Measurements from ENCODE around the gene SIPA1L3. TPM values are rescaled to one million over a fixed set of nuclear protein-coding genes. Genes with fewer than 3 reads are reported as not detected.

The SIPA1L3 gene
- total and polyA plus RNA-seq, 2 of the 13 experiments (the other 11 are each of a cell fraction or from before 2014, with no cell fraction given), result 5.5 to 7.7 TPM

DNA sequence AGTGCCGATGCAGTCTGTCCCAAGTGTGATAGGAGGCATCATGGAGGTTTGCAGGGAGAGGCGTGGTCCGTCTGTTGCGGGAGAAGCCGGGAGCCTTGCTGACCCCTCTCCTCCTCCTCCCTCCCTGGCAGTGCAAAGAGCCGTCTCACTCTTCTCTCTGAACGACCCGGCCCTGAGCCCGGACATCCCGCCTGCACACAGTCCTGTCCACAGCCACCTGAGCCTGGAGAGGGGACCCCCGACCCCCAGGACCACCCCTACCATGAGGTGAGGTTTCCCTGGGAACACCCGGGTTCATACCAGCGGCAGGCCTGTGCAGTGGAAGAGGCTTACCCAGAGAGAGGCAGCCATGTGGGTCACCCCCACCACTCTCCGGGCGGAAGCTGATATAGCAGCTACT lies 294.7 kb downstream of the SIPA1L3 start (continued):
- TF ChIP-seq, protein P1, sequence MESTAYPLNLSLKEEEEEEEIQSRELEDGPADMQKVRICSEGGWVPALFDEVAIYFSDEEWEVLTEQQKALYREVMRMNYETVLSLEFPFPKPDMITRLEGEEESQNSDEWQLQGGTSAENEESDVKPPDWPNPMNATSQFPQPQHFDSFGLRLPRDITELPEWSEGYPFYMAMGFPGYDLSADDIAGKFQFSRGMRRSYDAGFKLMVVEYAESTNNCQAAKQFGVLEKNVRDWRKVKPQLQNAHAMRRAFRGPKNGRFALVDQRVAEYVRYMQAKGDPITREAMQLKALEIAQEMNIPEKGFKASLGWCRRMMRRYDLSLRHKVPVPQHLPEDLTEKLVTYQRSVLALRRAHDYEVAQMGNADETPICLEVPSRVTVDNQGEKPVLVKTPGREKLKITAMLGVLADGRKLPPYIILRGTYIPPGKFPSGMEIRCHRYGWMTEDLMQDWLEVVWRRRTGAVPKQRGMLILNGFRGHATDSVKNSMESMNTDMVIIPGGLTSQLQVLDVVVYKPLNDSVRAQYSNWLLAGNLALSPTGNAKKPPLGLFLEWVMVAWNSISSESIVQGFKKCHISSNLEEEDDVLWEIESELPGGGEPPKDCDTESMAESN (CRISPR knock-in tag; conservative IDR thresholded peaks at IDR 0.05), result no peak
- no peak for TF ChIP-seq ZNF670 (CRISPR knock-in tag; IDR thresholded peaks at IDR 0.05; ENCODE audit: borderline replicate concordance)
- TF ChIP-seq, protein P2, sequence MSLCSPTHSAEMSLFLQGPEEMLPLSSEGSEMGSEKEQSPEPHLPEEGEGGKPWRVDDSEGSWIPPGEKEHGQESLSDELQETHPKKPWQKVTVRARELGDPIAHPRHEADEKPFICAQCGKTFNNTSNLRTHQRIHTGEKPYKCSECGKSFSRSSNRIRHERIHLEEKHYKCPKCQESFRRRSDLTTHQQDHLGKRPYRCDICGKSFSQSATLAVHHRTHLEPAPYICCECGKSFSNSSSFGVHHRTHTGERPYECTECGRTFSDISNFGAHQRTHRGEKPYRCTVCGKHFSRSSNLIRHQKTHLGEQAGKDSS (CRISPR knock-in tag; IDR thresholded peaks at IDR 0.05; ENCODE audit: borderline replicate concordance, low read depth), result no peak

DNA sequence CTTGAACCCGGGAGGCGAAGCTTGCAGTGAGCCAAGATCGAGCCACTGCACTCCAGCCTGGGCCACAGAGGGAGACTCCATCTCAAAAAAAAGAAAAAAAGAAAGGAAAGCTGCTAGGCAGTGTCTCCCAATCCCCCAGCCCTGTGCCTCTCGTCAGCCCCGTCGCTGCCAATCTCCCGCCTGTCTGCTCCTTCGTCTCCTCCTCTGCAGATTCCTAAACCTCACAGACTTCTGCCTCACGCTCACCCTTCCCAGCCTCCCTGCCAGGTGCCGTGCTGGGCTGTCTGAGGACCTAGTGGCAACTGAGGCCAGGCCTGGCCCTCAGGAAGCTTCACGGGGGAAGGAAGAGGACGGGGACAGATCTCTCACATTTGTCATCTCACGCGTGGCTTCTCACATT lies 295.5 kb downstream of the SIPA1L3 start:
- POLR2A ChIA-PET, result no interaction called here
- no TSS peak for BruUV-seq (replicated peaks)
- FAIRE-seq, result no peak
- TF ChIP-seq, protein P3, sequence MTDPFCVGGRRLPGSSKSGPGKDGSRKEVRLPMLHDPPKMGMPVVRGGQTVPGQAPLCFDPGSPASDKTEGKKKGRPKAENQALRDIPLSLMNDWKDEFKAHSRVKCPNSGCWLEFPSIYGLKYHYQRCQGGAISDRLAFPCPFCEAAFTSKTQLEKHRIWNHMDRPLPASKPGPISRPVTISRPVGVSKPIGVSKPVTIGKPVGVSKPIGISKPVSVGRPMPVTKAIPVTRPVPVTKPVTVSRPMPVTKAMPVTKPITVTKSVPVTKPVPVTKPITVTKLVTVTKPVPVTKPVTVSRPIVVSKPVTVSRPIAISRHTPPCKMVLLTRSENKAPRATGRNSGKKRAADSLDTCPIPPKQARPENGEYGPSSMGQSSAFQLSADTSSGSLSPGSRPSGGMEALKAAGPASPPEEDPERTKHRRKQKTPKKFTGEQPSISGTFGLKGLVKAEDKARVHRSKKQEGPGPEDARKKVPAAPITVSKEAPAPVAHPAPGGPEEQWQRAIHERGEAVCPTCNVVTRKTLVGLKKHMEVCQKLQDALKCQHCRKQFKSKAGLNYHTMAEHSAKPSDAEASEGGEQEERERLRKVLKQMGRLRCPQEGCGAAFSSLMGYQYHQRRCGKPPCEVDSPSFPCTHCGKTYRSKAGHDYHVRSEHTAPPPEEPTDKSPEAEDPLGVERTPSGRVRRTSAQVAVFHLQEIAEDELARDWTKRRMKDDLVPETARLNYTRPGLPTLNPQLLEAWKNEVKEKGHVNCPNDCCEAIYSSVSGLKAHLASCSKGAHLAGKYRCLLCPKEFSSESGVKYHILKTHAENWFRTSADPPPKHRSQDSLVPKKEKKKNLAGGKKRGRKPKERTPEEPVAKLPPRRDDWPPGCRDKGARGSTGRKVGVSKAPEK (CRISPR knock-in tag; IDR thresholded peaks at IDR 0.05; ENCODE audit: borderline replicate concordance), result no peak
- no peak for TF ChIP-seq FOXC1 (CRISPR knock-in tag; IDR thresholded peaks at IDR 0.05; ENCODE audit: borderline replicate concordance)
- TF ChIP-seq PHF20 (CRISPR knock-in tag; IDR thresholded peaks at IDR 0.05), result no peak
- TF ChIP-seq RAD21 (CRISPR knock-in tag; IDR thresholded peaks at IDR 0.05), result no peak
- TF ChIP-seq RBFOX2 (IDR thresholded peaks at IDR 0.05; ENCODE audit: low read depth, low read length), result no peak
- no peak for TF ChIP-seq POLR2A (IDR thresholded peaks at IDR 0.05; ENCODE audit: insufficient read depth in 1 of 2, low read depth in 2 of 2, low read length in 2 of 2)
- no peak for TF ChIP-seq CREB1 (IDR thresholded peaks at IDR 0.05)
- TF ChIP-seq CREB1 (CRISPR knock-in tag; IDR thresholded peaks at IDR 0.05), result no peak
- TF ChIP-seq, protein P4, sequence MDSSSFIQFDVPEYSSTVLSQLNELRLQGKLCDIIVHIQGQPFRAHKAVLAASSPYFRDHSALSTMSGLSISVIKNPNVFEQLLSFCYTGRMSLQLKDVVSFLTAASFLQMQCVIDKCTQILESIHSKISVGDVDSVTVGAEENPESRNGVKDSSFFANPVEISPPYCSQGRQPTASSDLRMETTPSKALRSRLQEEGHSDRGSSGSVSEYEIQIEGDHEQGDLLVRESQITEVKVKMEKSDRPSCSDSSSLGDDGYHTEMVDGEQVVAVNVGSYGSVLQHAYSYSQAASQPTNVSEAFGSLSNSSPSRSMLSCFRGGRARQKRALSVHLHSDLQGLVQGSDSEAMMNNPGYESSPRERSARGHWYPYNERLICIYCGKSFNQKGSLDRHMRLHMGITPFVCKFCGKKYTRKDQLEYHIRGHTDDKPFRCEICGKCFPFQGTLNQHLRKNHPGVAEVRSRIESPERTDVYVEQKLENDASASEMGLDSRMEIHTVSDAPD (CRISPR knock-in tag; IDR thresholded peaks at IDR 0.05), result no peak
- TF ChIP-seq MXD4 (CRISPR knock-in tag; IDR thresholded peaks at IDR 0.05), result no peak
- TF ChIP-seq, protein P5, sequence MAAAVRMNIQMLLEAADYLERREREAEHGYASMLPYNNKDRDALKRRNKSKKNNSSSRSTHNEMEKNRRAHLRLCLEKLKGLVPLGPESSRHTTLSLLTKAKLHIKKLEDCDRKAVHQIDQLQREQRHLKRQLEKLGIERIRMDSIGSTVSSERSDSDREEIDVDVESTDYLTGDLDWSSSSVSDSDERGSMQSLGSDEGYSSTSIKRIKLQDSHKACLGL (CRISPR knock-in tag; IDR thresholded peaks at IDR 0.05), result no peak
- no peak for TF ChIP-seq ZNF235 (CRISPR knock-in tag; IDR thresholded peaks at IDR 0.05; ENCODE audit: borderline replicate concordance)

More for the DNA sequence above, 295.5 kb downstream of the SIPA1L3 start:
- H4K20me1 ChIP-seq (ENCODE audit: insufficient read depth, low read length), result no peaks in the 10 kb centered on the region
- no peak overlapping the region for H3K27ac ChIP-seq (ENCODE audit: extremely low read length, insufficient read depth, low read length)
- 97% methylated on average over 14 of the region's 14 CpGs for WGBS (ENCODE audit: low lambda C conversion rate)
- ATAC-seq (no peak), DNase-seq (ENCODE audit: low spot score) (no peak)
- H3K9ac ChIP-seq (ENCODE audit: insufficient read depth, low read depth, low read length), result no peak overlapping the region
- no peak overlapping the region for H3K4me2 ChIP-seq (ENCODE audit: low read depth, low read length)
- in situ Hi-C loops (cut with HindIII; ENCODE audit: extremely low pct_ligation_motif_present, low pct_unique_long_range_greater_than_20kb), result no loop called here
- no peaks in the 10 kb centered on the region for H3K9me3 ChIP-seq (ENCODE audit: low read length)
- no peak overlapping the region for H3K4me3 ChIP-seq (replicated peaks in 1 of 3; ENCODE audit: insufficient read depth in 1 of 3, low read depth in 2 of 3, low read length in 3 of 3)
- CTCF ChIA-PET (ENCODE audit: low intra/inter-chr PET ratio, low total read pairs), result no interaction called here
- no peaks in the 10 kb centered on the region for H3K27me3 ChIP-seq (ENCODE audit: control insufficient read depth in 1 of 2, insufficient read depth in 2 of 2, low read length in 2 of 2)
- H2AFZ ChIP-seq (ENCODE audit: low read length), result no peak overlapping the region
- H3K36me3 ChIP-seq (replicated peaks in 1 of 2; ENCODE audit: control insufficient read depth in 1 of 2, insufficient read depth in 2 of 2, low read length in 2 of 2), result no peaks in the 10 kb centered on the region; a peak in 2 of 5 replicates
- intact Hi-C loops (cut with micrococcal nuclease; ENCODE audit: unreplicated experiment), result no loop called here
- no peaks in the 10 kb centered on the region for H3K4me1 ChIP-seq (ENCODE audit: insufficient read depth, low read length)
- H3K79me2 ChIP-seq (ENCODE audit: insufficient read depth, low read length), result no peaks in the 10 kb centered on the region
